GM12865 (cell line): ENCODE measurements around the gene DRG1.

ENCODE experiments used
- DNase-seq: peaks from one replicate; pipeline ENCODE4 v3.0.0; 2010; ENCODE audit warnings: low read depth
- H3K4me3 ChIP-seq: 2 replicates; pipeline ENCODE4 v1.5.1; 2011; ENCODE audit warnings: mild to moderate bottlenecking, low read depth, low read length, control low read depth
- CTCF ChIP-seq: IDR thresholded peaks from 2 replicates; pipeline ENCODE4 v1.5.1; 2011; ENCODE audit warnings: low read length, control low read depth, low read depth, inconsistent platforms; ENCODE audit not compliant: insufficient read depth; ENCODE audit errors: missing control alignments

The DRG1 gene

GRCh38 chr22:31441652-31442051 lies 42.2 kb downstream of the DRG1 start:
- no peak for DNase-seq
- H3K4me3 ChIP-seq, result no peak overlapping the region
- no peak for TF ChIP-seq CTCF

- no peak for TF ChIP-seq CTCF
- H3K4me3 ChIP-seq, result no peak overlapping the region
- DNase-seq, result no peak
Observed at GRCh38 chr22:31442768-31443489, 43.5 kb downstream of the DRG1 start.

GRCh38 chr22:31443516-31443915 lies 44.1 kb downstream of the DRG1 start:
- DNase-seq, result no peak
- no peak overlapping the region for H3K4me3 ChIP-seq
- no peak for TF ChIP-seq CTCF

- DNase-seq, result no peak
- no peak for TF ChIP-seq CTCF
- H3K4me3 ChIP-seq, result no peak overlapping the region
Observed at GRCh38 chr22:31445642-31446041, 46.2 kb downstream of the DRG1 start.

DNA sequence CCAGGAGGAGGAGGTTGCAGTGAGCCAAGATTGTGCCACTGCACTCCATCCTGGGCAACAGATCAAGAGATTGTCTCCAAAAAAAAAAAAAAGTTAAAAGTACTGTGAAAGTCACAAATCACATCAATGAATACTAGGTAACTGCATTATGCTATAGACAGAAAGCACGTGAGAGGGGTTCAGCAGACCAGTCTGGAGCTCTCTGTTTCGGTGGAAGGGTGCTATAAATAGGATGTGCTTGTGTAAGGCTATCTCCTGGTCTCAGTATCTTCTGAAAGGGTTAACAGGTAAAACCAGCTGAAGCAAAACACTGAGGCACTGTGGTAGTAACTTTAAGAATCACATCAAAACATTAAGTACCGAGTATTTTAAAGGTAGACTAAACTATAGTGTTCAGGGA lies 46.8 kb downstream of the DRG1 start:
- no peak for TF ChIP-seq CTCF
- H3K4me3 ChIP-seq, result no peak overlapping the region
- peak; percentile 55 for DNase-seq

DNA sequence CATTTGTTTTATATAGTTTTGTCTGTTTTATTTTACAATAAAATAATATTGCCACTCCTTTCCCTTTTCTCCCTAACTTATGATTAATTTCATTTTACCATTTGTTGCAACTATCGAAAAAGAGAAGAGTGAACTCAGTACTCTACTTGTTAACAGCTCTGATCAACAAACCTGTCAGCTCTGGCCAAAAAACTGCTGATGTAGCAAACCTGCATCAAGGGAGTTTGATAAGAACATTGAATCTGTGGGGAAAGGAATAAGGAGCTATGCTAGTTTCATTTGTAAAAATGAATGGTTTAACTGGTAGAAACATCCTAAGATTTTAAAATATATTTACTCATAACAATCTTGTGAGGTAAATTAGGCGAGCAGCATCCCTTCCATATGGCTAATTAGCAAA lies 47.4 kb downstream of the DRG1 start:
- no peak for TF ChIP-seq CTCF

GRCh38 chr22:31447337-31447736 lies 47.9 kb downstream of the DRG1 start:
- H3K4me3 ChIP-seq, result no peak overlapping the region
- TF ChIP-seq CTCF, result no peak
- no peak for DNase-seq

More for the DNA sequence above, 47.4 kb downstream of the DRG1 start:
- no peak for DNase-seq
- H3K4me3 ChIP-seq, result no peak overlapping the region
